Testis (tissue), 3 donors: Measurements from ENCODE around the gene NSRP1. TPM values are rescaled to one million over a fixed set of nuclear protein-coding genes. Genes with fewer than 3 reads are reported as not detected.

ENCODE experiments used
- DNase-seq: peaks from one replicate; pipeline ENCODE4 v3.0.0-alpha.2; 2019
- H3K27ac ChIP-seq, 2 donors: fragments of 200-600 bp; sonication (generic); one replicate each; pipeline ENCODE4 v1.5.1; 2019
- H3K27me3 ChIP-seq: fragments of 200-600 bp; sonication (generic); one replicate; pipeline ENCODE4 v1.5.1; 2019
- H3K36me3 ChIP-seq: fragments of 200-600 bp; sonication (generic); one replicate; pipeline ENCODE4 v1.5.1; 2017; ENCODE audit warnings: low read depth; ENCODE audit errors: missing control alignments
- H3K4me1 ChIP-seq: fragments of 200-600 bp; sonication (generic); one replicate; pipeline ENCODE4 v1.5.1; 2019
- H3K4me3 ChIP-seq, 2 donors: fragments of 200-600 bp; sonication (generic); one replicate each; pipeline ENCODE4 v1.5.1; 2017 to 2019
- H3K9me3 ChIP-seq: fragments of 200-600 bp; sonication (generic); one replicate; pipeline ENCODE4 v1.5.1; 2017
- CTCF ChIP-seq, 3 experiments: fragments of 450-650 bp in 2 of 3; fragments of 200-600 bp in 1 of 3; sonication (generic) in 1 of 3; IDR thresholded peaks; one replicate each; pipeline ENCODE4 v1.5.1; 2016 to 2019; ENCODE audit warnings: antibody characterized with exemption in 3 of 3, mild to moderate bottlenecking in 2 of 3, moderate library complexity in 1 of 3
- POLR2A ChIP-seq: fragments of 450-650 bp; IDR thresholded peaks from one replicate; pipeline ENCODE4 v1.6.1; 2017; ENCODE audit warnings: antibody characterized with exemption, mild to moderate bottlenecking, moderate library complexity
- WGBS, 2 donors: methylation state at CpG; one replicate each; pipeline ENCODE4 v1.1.5; 2018; 5-methylcytosine and 5-hydroxymethylcytosine counted together
- intact Hi-C: fragments of 100-400 bp; cut with DNase I; formaldehyde crosslinking; loops from one replicate; pipeline ENCODE4 v1.15.1; 2023; ENCODE audit warnings: low total_unique reads
- polyA plus RNA-seq: library from polyadenylated mRNA; stranded (reverse); fragments of 350-450 nt; fragmentation: Illumina TruSeq; extraction: RNeasy Lipid Tissue Mini Kit (QIAGEN cat#74804); gene quantifications from one replicate; pipeline ENCODE4 v1.2.3, GENCODE V29; 2014; ENCODE audit warnings: low read depth, low replicate concordance; ENCODE audit not compliant: insufficient read depth
- total RNA-seq, 2 donors: library from RNA; depleted of rRNA; stranded (reverse); fragments of >200 nt; gene quantifications; one replicate each; pipeline ENCODE4 v1.2.3, GENCODE V29; 2016

NSRP1 gene
- total and polyA plus RNA-seq, 3 donors from 2014 or later = 12.6 to 53.7 (median 34.3) TPM

- Histone ChIP-seq H3K9me3 (no peaks in the 10 kb centered on the region), H3K36me3 (no peaks in the 10 kb centered on the region), H3K4me1 (no peaks in the 10 kb centered on the region), H3K27ac (no peak overlapping the region), H3K27me3 (no peaks in the 10 kb centered on the region), H3K4me3 (no peak overlapping the region)
- intact Hi-C loops = no loop called here
- DNase-seq = no peak
- TF ChIP-seq CTCF (IDR thresholded peaks at IDR 0.05) (no peak), POLR2A (no peak)
These were observed 53.9 kb downstream of the NSRP1 start for GRCh38 chr17:30170415-30170987.

- intact Hi-C loops = no loop called here
- H3K4me3 ChIP-seq = no peak overlapping the region
- no peak overlapping the region for H3K27ac ChIP-seq
- no peaks in the 10 kb centered on the region for H3K4me1 ChIP-seq
- TF ChIP-seq POLR2A (no peak), CTCF (IDR thresholded peaks at IDR 0.05) (no peak)
- 96 to 98% methylated on average over 1 of the region's 1 CpG for WGBS, 2 donors
- no peaks in the 10 kb centered on the region for H3K9me3 ChIP-seq
- H3K27me3 ChIP-seq = no peaks in the 10 kb centered on the region
- DNase-seq = no peak
- H3K36me3 ChIP-seq = no peaks in the 10 kb centered on the region
These were observed 55.9 kb downstream of the NSRP1 start for GRCh38 chr17:30172560-30172959.

- Histone ChIP-seq H3K27ac (no peak overlapping the region), H3K9me3 (no peaks in the 10 kb centered on the region), H3K4me1 (no peaks in the 10 kb centered on the region), H3K36me3 (no peaks in the 10 kb centered on the region), H3K27me3 (no peaks in the 10 kb centered on the region), H3K4me3 (no peak overlapping the region)
- no peak for DNase-seq
- TF ChIP-seq CTCF (IDR thresholded peaks at IDR 0.05) (no peak), POLR2A (no peak)
- intact Hi-C loops = no loop called here
- 62 to 66% methylated on average over 2 of the region's 2 CpGs for WGBS, 2 donors
These were observed 57.0 kb downstream of the NSRP1 start for GRCh38 chr17:30173649-30174048.

- Histone ChIP-seq H3K36me3 (no peaks in the 10 kb centered on the region), H3K4me1 (no peaks in the 10 kb centered on the region), H3K27ac (no peak overlapping the region), H3K27me3 (no peaks in the 10 kb centered on the region), H3K9me3 (no peaks in the 10 kb centered on the region), H3K4me3 (no peak overlapping the region)
- no peak for TF ChIP-seq POLR2A
- TF ChIP-seq CTCF (IDR thresholded peaks at IDR 0.05) = no peak
- no peak for DNase-seq
- WGBS, 2 donors = 96 to 100% methylated on average over 1 of the region's 1 CpG
- intact Hi-C loops = no loop called here
These were observed 57.9 kb downstream of the NSRP1 start for GRCh38 chr17:30174556-30174955.

DNA sequence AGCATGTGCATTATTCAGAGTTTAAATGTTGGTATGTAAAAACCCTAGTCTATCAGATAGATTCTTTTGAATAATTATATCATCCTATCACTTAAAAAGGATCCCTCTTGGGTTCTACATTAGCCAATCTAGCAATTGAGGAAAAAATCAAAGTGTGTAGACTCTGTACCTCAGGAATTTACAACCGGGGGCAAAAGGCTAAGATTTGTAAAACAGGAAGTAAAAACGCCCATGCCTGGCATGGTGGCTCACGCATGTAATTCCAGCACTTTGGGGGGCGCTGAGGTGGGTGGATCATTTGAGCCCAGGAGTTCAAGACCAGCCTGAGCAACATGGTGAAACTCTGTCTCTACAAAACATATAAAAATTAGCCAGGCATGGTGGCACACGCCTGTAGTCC is 60.2 kb downstream of the NSRP1 start:
- no peaks in the 10 kb centered on the region for H3K4me1 ChIP-seq
- H3K27me3 ChIP-seq = no peaks in the 10 kb centered on the region
- 94 to 96% methylated on average over 5 of the region's 5 CpGs for WGBS, 2 donors
- no peak overlapping the region for H3K4me3 ChIP-seq
- TF ChIP-seq CTCF (IDR thresholded peaks at IDR 0.05) (no peak), POLR2A (no peak)
- DNase-seq = no peak
- no peak overlapping the region for H3K27ac ChIP-seq
- H3K9me3 ChIP-seq = no peaks in the 10 kb centered on the region
- H3K36me3 ChIP-seq = no peaks in the 10 kb centered on the region
- intact Hi-C loops = no loop called here
